Ammon's horn (tissue), 1 donor: ENCODE results near the gene AZGP1.
A peak's percentile ranks its signal among the peaks of the same experiment; 100 is the strongest.
"Not testable (repeated sequence)": the region's sequence is repeated elsewhere in the genome, so short reads cannot be mapped to it uniquely, and the experiment has no call there.

Source experiments
- DNase-seq: peaks from one replicate; pipeline ENCODE4 v3.0.0-alpha.2; 2016; ENCODE audit warnings: low spot score

Gene AZGP1

GRCh38 chr7:99975782-99976521, at the start of gene AZGP1:
TSS of gene AZGP1 (minus strand) at chr7:99976031. CDS start at chr7:99976020, 11 bp downstream.
- DNase-seq = peak; percentile 48

- no peak for DNase-seq
Observed at GRCh38 chr7:100024020-100024619, 48.3 kb upstream of the AZGP1 start.

- DNase-seq = no peak
Observed at GRCh38 chr7:100023526-100023925, 47.7 kb upstream of the AZGP1 start.

GRCh38 chr7:100022621-100023020, 46.8 kb upstream of the AZGP1 start:
- DNase-seq = no peak

- DNase-seq = no peak
Observed at GRCh38 chr7:100021297-100021696, 45.5 kb upstream of the AZGP1 start.

- DNase-seq = no peak
Observed at GRCh38 chr7:100019908-100020307, 44.1 kb upstream of the AZGP1 start.

GRCh38 chr7:100017875-100018274, 42.0 kb upstream of the AZGP1 start:
- no peak for DNase-seq

- DNase-seq = no peak
Observed at GRCh38 chr7:100017300-100017699, 41.5 kb upstream of the AZGP1 start.

- peak; percentile 93 for DNase-seq
Observed at GRCh38 chr7:100016215-100016901, 40.5 kb upstream of the AZGP1 start.

- peak; percentile 96 for DNase-seq
Observed at GRCh38 chr7:100015232-100016214, 39.7 kb upstream of the AZGP1 start, which contains the start of gene ZKSCAN1. TSS of gene ZKSCAN1 (plus strand) at chr7:100015596. CDS start at chr7:100023507, 7,911 bp downstream.

- DNase-seq = no peak
Observed at GRCh38 chr7:100013328-100013676, 37.5 kb upstream of the AZGP1 start.

- DNase-seq = not testable (repeated sequence)
Observed at GRCh38 chr7:100012385-100013327, 36.8 kb upstream of the AZGP1 start.

- no peak for DNase-seq
Observed at GRCh38 chr7:100011516-100011915, 35.7 kb upstream of the AZGP1 start.

GRCh38 chr7:100010901-100011300, 35.1 kb upstream of the AZGP1 start:
- DNase-seq = no peak

GRCh38 chr7:100009952-100010351, 34.1 kb upstream of the AZGP1 start:
- DNase-seq = not testable (repeated sequence)

- DNase-seq = no peak
Observed at GRCh38 chr7:100008525-100008924, 32.7 kb upstream of the AZGP1 start.

GRCh38 chr7:100007887-100008286, 32.1 kb upstream of the AZGP1 start:
- no peak for DNase-seq

GRCh38 chr7:100003711-100004661, 28.2 kb upstream of the AZGP1 start:
- peak; percentile 85 for DNase-seq

- DNase-seq = no peak
Observed at GRCh38 chr7:100000239-100000638, 24.4 kb upstream of the AZGP1 start.
